T47D (cell line): ENCODE results near the gene AKT1.
A peak's percentile ranks its signal among the peaks of the same experiment; 100 is the strongest.

Experiments
- DNase-seq, 2 experiments: peaks; one replicate each; pipeline versions ENCODE4 v3.0.0 to v3.0.0-alpha.2; 2011 to 2012; ENCODE audit warnings: low read depth in 1 of 2, low spot score in 1 of 2
- JUND ChIP-seq: IDR thresholded peaks from 2 replicates; pipeline ENCODE4 v1.6.1; 2012; ENCODE audit warnings: low read depth
- in situ Hi-C: cut with HindIII; loops from 2 replicates; pipeline ENCODE4 v1.10.0; 2016; ENCODE audit warnings: low sequenced_read_pairs, low pct_unique_long_range_greater_than_20kb

AKT1 gene

DNA sequence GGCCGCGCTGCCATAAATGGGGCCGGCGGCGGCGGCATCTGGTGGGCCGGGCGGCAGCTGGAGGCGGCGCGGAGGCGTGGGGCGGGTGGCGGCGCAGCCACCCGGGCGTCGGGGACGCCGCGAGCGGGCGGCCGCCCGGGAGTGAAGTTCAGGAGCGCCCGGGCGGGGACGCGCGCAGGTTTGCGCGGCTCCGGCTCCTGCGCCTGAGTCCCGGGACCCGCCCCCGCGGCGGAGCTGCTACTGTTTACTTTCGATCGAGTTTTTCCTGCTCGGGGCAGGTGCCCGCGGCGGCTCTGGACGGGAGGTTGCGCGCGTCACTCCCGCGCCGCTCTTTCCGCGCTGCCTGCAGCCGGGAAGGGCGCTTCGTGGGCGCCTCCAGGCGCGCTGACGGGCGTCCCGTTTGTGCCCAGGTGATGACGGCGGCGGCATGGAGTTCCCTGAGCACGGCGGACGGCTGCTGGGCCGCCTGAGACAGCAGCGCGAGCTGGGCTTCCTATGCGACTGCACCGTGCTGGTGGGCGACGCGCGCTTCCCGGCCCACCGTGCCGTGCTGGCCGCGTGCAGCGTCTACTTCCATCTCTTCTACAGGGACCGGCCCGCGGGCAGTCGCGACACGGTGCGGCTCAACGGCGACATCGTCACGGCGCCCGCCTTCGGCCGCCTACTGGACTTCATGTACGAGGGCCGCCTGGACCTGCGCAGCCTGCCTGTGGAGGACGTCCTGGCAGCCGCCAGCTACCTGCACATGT is 5.4 kb upstream of the AKT1 start, which contains the start of gene ZBTB42:
TSS of gene ZBTB42 (plus strand) at position 331 of the 749 bp plus-strand sequence. CDS start at position 428, 97 bp downstream.
- DNase-seq = peak; percentile 96 to 98
- in situ Hi-C loops = no loop called here
- no peak for TF ChIP-seq JUND

GRCh38 chr14:104800015-104800770 is 4.6 kb upstream of the AKT1 start:
- DNase-seq = peak; percentile 92 to 93
- TF ChIP-seq JUND = no peak
- in situ Hi-C loops = no loop called here

DNA sequence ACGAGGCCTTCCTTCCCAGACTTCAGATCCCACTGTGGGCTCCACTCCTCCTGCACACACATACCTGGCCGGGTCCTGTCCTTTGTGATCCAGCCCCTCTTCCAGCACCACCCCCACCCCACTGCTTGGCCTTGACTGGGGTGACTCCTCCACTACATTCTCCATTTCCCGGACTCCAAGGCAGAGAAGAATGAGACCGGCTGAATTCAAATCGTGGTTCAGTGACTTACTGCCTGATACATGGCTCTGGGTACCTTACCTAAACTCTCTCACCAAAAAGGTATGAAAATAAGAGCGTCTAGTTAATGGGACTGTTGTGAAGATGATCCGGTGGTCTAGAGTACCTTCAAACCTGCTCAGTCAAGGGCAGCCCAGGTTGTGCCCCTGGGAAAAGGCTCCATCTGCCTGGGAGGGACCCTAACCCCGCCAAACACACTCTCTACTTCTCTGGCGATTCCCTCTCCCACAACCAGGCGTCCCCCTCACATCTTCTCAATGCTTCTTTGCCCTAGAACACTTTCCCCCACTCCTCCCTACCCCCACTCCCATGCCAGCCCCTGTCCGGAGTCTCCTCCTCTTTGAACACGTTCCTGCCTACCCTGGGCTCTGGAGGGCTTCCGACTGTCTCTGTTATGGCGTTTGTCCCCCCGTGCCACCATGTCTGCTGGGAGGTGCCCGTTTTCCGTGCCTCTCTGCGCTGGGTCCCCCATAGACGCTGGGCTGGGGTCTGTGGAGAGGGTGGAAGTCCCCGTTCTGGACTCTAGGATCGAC is 3.9 kb upstream of the AKT1 start:
- DNase-seq = no peak
- no peak for TF ChIP-seq JUND
- in situ Hi-C loops = no loop called here

DNA sequence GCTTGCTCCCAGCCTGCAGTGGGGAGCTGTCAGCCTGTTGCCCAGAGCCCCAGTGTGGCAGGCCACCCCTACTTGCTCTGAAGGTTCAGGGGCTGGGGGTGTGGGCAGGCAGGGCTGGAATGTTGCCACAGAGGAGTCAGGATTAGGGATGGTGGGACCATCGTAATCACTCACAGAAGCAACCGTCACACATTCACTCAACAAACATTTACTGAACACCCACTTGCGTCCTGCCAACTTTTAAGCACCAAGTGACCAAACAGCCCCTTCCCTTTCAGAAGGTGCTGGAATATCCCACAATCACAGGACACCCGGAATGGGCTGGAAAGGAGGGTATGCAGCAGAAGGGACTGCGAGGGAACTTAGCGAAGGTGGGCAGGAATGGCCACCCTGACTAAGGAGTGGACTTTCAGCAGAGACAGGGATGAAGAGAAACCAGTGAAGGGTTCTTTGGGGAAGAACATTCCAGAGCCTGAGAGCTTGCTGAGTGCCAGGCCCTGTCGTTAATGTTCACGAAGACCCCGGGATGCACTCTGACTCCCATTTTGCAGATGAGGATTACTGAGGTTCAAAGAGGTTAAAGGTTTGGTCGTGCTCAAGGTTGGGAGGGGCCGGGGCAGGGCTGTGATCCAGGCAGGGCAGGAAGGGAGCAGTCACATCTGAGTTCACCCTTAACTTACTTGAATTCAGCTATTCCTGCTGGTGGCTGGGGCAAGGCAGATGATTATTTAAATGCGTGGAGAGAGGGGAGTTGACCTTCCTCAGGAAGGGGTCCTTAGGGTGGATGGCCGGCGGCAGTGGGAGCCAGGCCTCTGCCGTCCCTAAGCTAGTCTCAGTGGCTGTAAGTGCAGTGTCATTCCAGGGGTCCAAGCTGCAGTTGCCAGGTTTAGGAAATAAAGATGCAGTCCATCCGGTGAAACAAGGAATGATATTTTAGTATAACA is 3.0 kb upstream of the AKT1 start:
- in situ Hi-C loops = no loop called here
- TF ChIP-seq JUND = no peak
- no peak for DNase-seq

DNA sequence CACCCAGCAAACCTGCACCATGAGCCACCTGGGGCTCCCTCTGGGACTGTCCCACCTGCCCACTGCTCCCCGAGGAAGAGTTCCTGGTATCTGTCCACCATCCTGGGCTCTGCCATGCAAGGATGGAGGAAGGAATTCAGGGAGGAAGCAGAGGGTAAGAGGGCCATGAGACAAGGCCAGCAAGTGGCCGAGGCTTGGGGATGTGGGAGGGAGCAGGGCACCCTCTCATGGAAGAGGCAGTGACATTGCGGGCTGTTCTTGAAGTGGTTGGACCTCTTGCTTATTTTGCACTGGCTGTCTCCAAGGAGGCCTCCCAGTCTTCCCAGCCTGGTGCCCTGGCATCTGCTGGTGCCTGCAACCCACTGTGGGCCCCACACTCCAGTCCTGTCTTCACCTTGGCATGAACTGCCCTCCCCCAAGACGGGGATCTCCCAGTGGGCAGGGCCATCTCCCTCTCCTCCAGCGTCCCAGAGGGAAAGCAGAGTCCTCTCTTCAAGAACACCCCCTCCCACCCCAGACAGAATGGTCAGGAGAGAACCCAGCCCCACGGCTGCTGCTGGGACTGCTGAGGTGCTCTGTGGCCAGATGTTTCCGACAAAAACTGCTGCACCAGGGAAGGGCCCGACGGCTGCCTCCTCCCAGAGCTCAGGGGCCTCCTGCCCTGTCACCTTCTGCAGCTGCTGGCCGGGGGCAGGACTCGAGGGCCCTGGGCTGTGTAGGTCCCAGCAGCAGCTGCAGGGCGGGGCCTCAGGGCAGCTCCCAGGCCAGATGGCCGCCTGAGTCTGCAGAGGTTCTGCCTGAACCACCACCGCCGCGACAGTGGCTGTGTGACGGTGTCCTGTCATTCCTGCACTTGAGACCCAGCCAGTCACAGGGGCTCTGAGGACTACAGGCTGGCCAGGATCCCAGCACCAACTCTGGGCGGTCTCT is 1.8 kb upstream of the AKT1 start:
- in situ Hi-C loops = no loop called here
- DNase-seq = peak in 1 of 2 experiments; percentile 72
- no peak for TF ChIP-seq JUND

DNA sequence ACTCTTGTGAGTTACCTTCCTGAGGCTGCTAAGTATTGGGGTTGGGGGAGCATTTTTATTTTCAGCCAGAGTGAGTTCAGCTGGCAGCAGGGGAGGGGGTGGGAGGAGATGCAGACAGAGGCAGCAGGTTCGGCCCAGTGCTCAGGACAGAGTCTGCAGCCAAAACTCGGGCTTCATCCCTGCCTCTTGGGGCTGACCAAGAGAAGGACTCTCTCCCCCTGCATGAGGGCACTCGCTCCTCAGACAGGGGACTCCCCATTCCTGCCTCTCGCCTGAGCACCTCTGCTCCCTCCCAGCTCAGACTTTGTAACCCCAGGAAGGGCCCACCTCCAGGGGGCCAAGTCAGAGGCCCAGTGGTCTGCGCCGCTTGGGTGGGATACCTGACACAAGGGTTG is 1.1 kb upstream of the AKT1 start:
- DNase-seq = no peak
- no peak for TF ChIP-seq JUND
- in situ Hi-C loops = no loop called here

DNA sequence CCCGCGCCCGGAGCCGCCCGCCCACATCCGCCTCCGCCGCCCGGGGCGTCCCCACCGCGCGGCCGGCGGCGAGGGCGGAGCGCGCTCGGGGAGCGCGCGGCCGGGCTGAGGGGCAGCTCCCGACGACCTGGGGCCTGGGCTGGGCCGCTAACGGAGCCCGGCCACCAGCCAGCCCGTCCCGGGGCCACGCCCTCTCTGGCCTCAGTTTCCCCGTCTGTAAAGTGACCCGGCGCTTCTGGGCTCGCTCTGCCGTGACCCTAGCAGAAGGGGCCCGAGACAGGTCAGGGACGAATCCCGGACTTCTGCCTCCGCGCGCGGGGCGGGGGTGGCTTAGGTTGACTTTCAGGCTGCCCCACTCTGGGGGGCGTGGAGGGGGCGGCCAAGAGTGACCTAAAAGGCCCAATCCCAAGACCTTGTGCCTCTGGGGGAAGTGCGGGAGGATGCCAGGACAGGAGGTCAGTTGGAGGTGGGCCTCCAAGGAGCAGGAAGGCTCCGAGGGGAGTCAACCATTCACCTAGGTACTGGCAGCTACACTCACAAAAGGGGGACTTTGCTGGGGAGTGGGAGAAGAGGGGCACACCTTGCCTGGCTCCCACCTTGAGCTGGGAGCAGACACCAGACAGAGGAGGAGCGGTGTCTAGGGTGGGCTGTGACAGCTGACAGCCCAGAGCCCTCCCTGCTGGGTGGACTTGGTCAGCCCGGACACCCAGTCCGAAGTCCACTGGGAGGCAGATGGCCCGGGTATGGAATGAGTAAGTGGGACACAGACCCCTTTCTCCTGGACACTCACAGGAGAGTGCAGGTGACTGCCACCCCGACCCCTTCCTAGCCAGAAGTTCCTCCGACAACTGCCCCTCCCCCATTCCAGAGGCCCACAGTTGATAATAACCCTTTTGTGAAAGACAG is 486 bp upstream of the AKT1 start:
- in situ Hi-C loops = no loop called here
- DNase-seq = peak; percentile 75 to 89
- no peak for TF ChIP-seq JUND

DNA sequence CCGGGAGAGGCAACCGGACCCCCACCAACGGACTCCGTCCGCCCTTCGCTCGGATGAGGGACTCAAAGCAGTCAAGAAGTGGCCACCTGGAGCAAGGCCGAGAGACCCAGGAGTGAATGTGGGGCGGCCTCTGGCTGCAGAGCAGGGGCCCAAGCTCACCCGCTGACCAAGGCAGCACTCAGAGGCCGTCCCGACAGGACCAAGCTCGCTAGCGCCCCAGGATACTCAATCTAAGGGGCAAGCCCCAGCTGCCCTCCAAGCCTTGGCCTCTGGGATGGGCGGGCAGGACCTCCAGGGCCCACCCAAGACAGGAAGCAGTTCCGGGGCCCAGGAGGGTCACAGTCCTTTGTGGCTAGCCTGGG is 936 bp downstream of the AKT1 start:
- TF ChIP-seq JUND = no peak
- in situ Hi-C loops = no loop called here
- peak in 1 of 2 experiments; percentile 47 for DNase-seq

- peak; percentile 78 to 95 for DNase-seq
- in situ Hi-C loops = no loop called here
- TF ChIP-seq JUND = no peak
Observed at GRCh38 chr14:104794099-104794498, 1.4 kb downstream of the AKT1 start.

DNA sequence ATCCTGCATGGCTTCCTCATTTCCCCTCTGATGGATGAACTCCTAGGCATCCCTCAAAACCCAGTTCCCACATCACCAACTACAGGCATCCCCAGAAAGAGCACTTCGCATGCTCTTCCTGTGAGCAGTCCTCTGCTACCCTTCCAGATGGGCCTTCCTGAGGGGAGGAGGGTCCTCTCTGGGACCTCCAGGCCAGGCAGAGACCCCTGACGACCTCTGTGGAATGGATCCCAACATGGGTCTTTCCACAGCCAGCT is 1.9 kb downstream of the AKT1 start:
- no peak for DNase-seq
- no peak for TF ChIP-seq JUND
- in situ Hi-C loops = no loop called here
